SK-N-SH (cell line): ENCODE results near the gene GRIP2. TPM values are rescaled to one million over a fixed set of nuclear protein-coding genes. Genes with fewer than 3 reads are reported as not detected.

Experiments used
- CTCF ChIA-PET: fragments of 300-600, 350-600 bp; formaldehyde crosslinking; extraction: SDS; loops from one replicate; lab custom pipeline; 2021; lab: Yijun Ruan, JAX
- POLR2A ChIA-PET: fragments of 350-600 bp; sonication (Branson Sonifier 250); formaldehyde crosslinking; extraction: SDS; loops from one replicate; lab custom pipeline; 2020; ENCODE audit warnings: antibody characterized with exemption, inconsistent platforms; lab: Yijun Ruan, JAX
- DNase-seq: peaks from one replicate; pipeline ENCODE4 v3.0.0; 2012
- H2AFZ ChIP-seq: fragments of 200-600 bp; sonication (generic); 2 replicates; pipeline ENCODE4 v1.8.1; 2016; ENCODE audit warnings: antibody characterized with exemption, mild to moderate bottlenecking, low read depth
- H3F3A ChIP-seq: fragments of 200-600 bp; sonication (generic); replicated peaks from 2 replicates; pipeline ENCODE3; 2016; ENCODE audit warnings: antibody characterized with exemption, mild to moderate bottlenecking; ENCODE audit not compliant: insufficient read depth
- H3K27ac ChIP-seq, 2 experiments: fragments of 200-500 bp in 1 of 2; fragments of 200-600 bp in 1 of 2; sonication (Bioruptor generic) in 1 of 2; sonication (generic), shearing (Covaris generic) in 1 of 2; 2 replicates each; pipeline versions ENCODE4 v1.5.1 to v1.6.1; 2014 to 2016; ENCODE audit warnings: low read depth in 2 of 2, inconsistent platforms in 1 of 2, low read length in 1 of 2, mild to moderate bottlenecking in 1 of 2, mixed read lengths in 1 of 2
- H3K27me3 ChIP-seq: fragments of 200-600 bp; sonication (generic), shearing (Covaris generic); 2 replicates; pipeline ENCODE4 v1.6.1; 2016; ENCODE audit warnings: mixed run types; ENCODE audit not compliant: insufficient read depth
- H3K36me3 ChIP-seq, 2 experiments: fragments of 200-500 bp in 1 of 2; fragments of 200-600 bp in 1 of 2; sonication (Bioruptor generic) in 1 of 2; sonication (generic) in 1 of 2; replicated peaks in 1 of 2; 2 replicates each; pipeline versions ENCODE3 to v1.5.1; 2014 to 2016; ENCODE audit warnings: low read length in 1 of 2, mild to moderate bottlenecking in 1 of 2; ENCODE audit not compliant: insufficient read depth in 2 of 2, control insufficient read depth in 1 of 2
- H3K4me1 ChIP-seq, 2 experiments: fragments of 200-500 bp in 1 of 2; fragments of 200-600 bp in 1 of 2; sonication (Bioruptor generic) in 1 of 2; sonication (generic), shearing (Covaris generic) in 1 of 2; 2 replicates each; pipeline versions ENCODE4 v1.5.1 to v1.6.1; 2014 to 2016; ENCODE audit warnings: low read depth in 1 of 2, low read length in 1 of 2, mixed run types in 1 of 2; ENCODE audit not compliant: insufficient read depth in 2 of 2, control insufficient read depth in 1 of 2
- H3K4me2 ChIP-seq: fragments of 200-600 bp; sonication (generic), shearing (Covaris generic); 2 replicates; pipeline ENCODE4 v1.6.1; 2017; ENCODE audit warnings: mixed run types
- H3K4me3 ChIP-seq, 2 experiments: fragments of 200-500 bp in 1 of 2; fragments of 200-600 bp in 1 of 2; sonication (Bioruptor generic) in 1 of 2; sonication (generic), shearing (Covaris generic) in 1 of 2; 2 replicates each; pipeline versions ENCODE4 v1.5.1 to v1.8.1; 2014 to 2016; ENCODE audit warnings: low read depth in 2 of 2, inconsistent platforms in 1 of 2, low read length in 1 of 2, mild to moderate bottlenecking in 1 of 2, mixed read lengths in 1 of 2, moderate library complexity in 1 of 2
- H3K79me2 ChIP-seq: fragments of 200-600 bp; sonication (generic); 2 replicates; pipeline ENCODE4 v1.8.1; 2017; ENCODE audit warnings: mild to moderate bottlenecking; ENCODE audit not compliant: insufficient read depth
- H3K9ac ChIP-seq: fragments of 200-600 bp; sonication (generic); 2 replicates; pipeline ENCODE4 v1.6.1; 2017; ENCODE audit warnings: mixed run types
- H3K9me2 ChIP-seq: fragments of 200-600 bp; sonication (generic); 2 replicates; pipeline ENCODE4 v1.6.1; 2017; ENCODE audit warnings: mixed run types
- H3K9me3 ChIP-seq: fragments of 200-600 bp; sonication (generic); 2 replicates; pipeline ENCODE4 v1.6.1; 2017; ENCODE audit warnings: mixed run types, mild to moderate bottlenecking, moderate library complexity
- H4K20me1 ChIP-seq: fragments of 200-600 bp; sonication (generic); 2 replicates; pipeline ENCODE4 v1.6.1; 2017; ENCODE audit warnings: mild to moderate bottlenecking, mixed run types; ENCODE audit not compliant: insufficient read depth
- JUND ChIP-seq: IDR thresholded peaks from 2 replicates; pipeline ENCODE4 v1.4.0; 2012
- NFIC ChIP-seq: IDR thresholded peaks from 2 replicates; pipeline ENCODE4 v1.4.0; 2012; ENCODE audit warnings: borderline replicate concordance
- REST ChIP-seq: IDR thresholded peaks from 2 replicates; pipeline ENCODE4 v1.6.1; 2012; ENCODE audit warnings: mild to moderate bottlenecking, low read depth, low read length, moderate library complexity
- TCF12 ChIP-seq: IDR thresholded peaks from 2 replicates; pipeline ENCODE4 v1.4.0; 2012
- ZBTB33 ChIP-seq: IDR thresholded peaks from 2 replicates; pipeline ENCODE4 v1.4.0; 2012; ENCODE audit warnings: low read depth, borderline replicate concordance
- WGBS: methylation state at CpG from one replicate; pipeline ENCODE4 v1.1.6; 2017; ENCODE audit warnings: low lambda C conversion rate; 5-methylcytosine and 5-hydroxymethylcytosine counted together
- polyA plus RNA-seq, 3 experiments: library from polyadenylated mRNA; depleted of rRNA; stranded (reverse); fragments of >200 nt; gene quantifications; 2 replicates each; pipeline ENCODE4 v1.2.3, GENCODE V29; 2012

Gene GRIP2
- polyA plus RNA-seq, 1 of the 3 experiments (the other 2 are of a cell fraction), result 0.15 TPM

DNA sequence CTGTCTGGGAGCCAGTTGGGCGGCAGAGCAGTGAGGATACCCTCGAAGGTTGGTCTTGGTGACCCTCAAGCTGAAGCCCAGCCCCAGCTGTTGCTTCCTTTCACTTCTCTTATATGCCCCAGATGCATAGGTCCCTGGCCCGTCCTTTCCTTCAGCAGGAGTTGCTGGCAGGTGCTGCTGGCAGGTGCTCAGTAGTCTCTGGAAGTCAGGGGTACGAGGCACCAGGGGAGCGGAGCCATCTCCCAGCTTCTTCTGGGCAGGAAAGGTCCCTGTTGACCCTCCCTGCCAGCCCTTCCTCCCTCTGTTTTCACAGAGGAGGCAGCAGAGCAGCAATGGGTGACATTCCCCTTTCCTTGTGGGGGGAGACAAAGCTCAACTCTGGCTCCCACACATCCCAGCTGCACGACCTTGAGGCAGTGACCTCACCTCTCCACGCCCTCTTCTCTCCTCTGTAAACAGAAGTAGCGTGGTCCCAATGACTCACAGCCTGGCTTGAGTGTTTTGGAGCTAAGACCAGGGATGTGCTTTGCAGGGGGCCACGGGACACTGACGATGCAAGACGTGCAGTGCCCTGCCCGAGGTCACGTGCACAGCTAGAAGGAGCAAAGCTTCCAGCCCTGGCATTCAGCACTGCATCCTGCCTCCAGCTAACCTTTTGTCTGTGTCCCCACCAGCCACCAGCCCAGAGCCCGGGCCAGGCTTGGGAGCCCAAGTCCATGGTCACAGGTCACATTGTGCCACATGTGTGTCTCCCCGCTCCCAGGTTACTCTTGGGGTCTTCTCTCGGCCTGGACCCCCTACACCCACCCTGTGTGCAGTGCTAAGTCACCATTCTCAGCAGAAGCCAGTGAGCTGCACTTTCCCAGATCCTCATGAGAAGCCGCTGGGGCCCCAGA, 88.0 kb downstream of the GRIP2 start (continued):
- TF ChIP-seq REST, result no peak
- TF ChIP-seq JUND, result peak; percentile 56; the same call in 1 of the 2 replicates
- peak; percentile 62 for TF ChIP-seq TCF12
- peak; percentile 68 for TF ChIP-seq NFIC

GRCh38 chr3:14450922-14451606, 89.1 kb downstream of the GRIP2 start:
- H3K9me2 ChIP-seq, result no peaks in the 10 kb centered on the region
- H3K36me3 ChIP-seq, result peaks cover 35 to 47% of the 10 kb centered on the region in 2 experiments
- H3K4me2 ChIP-seq, result no peak overlapping the region
- no peaks in the 10 kb centered on the region; the same call in 1 of the 2 replicates for H4K20me1 ChIP-seq
- TF ChIP-seq ZBTB33, result no peak
- peak overlapping the region in 1 of 2 experiments; percentile 97; a peak in 1 of 4 replicates for H3K27ac ChIP-seq
- no peaks in the 10 kb centered on the region for H3K27me3 ChIP-seq
- CTCF ChIA-PET, result interaction anchor here (0.7 to 2.6 kb wide), 5 partner anchors 10 to 248 kb away, joined by 3 to 12 read pairs (median 4); no protein-coding TSS in a partner anchor
- no peaks in the 10 kb centered on the region for H3K9me3 ChIP-seq
- WGBS, result 100% methylated on average over 5 of the region's 5 CpGs
- no peak for DNase-seq
- H3K9ac ChIP-seq, result no peak overlapping the region
- peaks cover 27% of the 10 kb centered on the region for H3F3A ChIP-seq
- POLR2A ChIA-PET, result no interaction called here
- H2AFZ ChIP-seq, result no peak overlapping the region
- no peaks in the 10 kb centered on the region for H3K79me2 ChIP-seq
- peaks cover 8 to 24% of the 10 kb centered on the region in 2 experiments; a peak in 3 of 4 replicates for H3K4me1 ChIP-seq
- H3K4me3 ChIP-seq, result no peak overlapping the region
